HG03521 (cell line): ENCODE measurements around the gene IFI30.

Experiments used
- ATAC-seq: cut with Tn5 transposase; IDR thresholded peaks from one replicate; pipeline ENCODE4 v1.9.1; 2021; ENCODE audit warnings: mild to moderate bottlenecking, moderate library complexity; ENCODE audit not compliant: unreplicated experiment

Gene IFI30

DNA sequence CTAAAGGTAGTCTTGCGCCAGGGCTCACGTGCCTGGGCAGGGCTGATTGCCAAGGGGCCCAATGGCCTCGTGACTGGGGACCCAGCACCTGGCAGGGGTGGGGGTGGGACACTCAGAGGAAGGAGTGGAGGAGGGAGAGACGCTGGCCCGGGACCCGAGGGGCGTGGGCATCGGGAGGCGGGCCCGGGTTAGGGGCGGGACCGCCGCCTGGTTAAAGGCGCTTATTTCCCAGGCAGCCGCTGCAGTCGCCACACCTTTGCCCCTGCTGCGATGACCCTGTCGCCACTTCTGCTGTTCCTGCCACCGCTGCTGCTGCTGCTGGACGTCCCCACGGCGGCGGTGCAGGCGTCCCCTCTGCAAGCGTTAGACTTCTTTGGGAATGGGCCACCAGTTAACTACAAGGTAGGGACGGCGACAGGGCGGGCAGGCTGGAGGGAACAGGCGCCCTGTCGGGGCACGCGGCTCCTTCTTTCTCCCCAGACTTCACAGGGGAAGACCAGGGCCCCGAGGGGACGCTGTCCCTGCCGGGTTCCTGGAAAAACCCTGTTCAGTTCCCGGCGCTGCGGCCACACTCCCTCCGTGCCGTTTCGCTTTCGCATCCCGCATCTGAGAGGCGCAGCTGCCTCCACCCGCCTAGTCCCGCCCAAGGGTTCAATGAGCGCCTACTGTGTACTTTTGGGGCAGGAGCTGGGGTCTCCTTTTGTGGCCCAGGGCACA lies at the start of gene IFI30:
IFI30 (plus strand) TSS at position 242 of the 717 bp plus-strand sequence; CDS start at position 271, 29 bp downstream.
- peak; percentile 52 for ATAC-seq

DNA sequence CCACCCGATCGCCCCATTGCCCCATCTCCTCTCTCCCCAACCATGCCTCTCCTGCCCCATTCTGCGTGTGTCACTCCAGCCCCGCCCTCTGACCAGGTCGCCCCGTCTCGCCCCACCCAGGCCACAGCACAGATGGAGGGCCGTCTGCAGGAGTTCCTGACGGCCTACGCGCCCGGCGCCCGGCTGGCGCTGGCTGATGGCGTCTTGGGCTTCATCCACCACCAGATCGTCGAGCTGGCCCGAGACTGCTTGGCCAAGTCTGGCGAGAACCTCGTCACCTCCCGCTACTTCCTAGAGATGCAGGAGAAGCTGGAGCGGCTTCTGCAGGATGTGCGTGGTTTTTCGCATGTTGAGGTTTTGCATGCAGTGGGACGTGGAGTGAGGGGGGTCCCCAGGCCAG lies 49.8 kb upstream of the IFI30 start:
- ATAC-seq: no peak

DNA sequence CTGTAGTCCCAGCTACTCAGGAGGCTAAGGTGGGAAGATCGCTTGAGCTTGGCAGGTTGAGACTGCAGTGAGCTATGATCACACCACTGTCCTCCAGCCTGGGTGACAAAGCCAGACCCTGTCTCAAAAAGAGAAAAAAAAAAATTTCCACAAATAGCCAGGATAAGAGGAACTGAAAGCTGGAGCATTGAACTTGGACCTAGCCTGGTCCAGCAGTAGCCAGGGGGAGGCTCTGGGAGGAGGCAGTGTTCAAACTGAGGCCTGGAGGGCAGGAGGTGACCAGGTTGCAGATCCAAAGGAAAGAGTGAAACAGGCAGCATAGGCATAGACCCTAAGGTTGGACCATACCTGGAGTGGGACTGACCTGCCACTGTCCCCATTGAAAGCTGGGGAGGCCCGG lies 47.5 kb upstream of the IFI30 start:
- no peak for ATAC-seq

DNA sequence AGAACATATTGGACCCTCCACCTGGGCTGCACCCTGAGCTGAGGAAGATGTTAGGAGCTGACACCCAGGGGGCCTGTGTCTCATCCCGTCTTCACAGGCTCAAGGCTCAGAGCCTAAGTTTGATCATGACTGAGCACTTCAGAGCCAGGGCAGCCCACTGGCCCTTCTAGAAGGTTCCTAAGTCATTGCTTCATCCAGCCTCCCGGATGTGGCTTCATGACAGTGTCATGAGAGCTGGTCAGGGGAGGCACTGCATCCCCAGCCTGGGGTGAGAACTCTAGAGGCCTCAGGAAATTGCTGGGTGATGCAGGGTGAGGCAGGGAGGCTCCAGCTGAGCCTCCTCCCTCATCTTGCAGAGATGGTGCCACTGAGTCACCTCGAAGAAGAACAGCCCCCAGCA lies 45.6 kb upstream of the IFI30 start:
- no peak for ATAC-seq

DNA sequence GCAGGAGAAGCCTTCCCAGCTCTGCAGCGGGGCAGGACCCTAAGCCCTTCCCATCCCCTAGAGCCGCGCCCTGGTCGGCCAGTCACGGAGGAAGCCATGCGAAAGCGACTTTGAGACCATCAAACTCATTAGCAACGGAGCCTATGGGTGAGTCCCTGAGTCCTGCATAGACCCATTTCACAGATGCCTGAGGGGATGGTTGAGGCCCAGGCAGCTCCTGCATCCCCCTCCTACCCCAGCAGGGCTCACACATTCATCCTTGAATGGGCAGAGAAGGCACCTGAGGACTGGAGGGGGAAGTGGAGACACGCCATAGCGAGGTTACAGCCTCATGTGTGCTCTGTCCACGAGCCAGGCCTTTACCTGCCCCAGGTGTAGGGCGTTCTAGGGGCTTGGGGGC lies 44.8 kb upstream of the IFI30 start:
- ATAC-seq: no peak

DNA sequence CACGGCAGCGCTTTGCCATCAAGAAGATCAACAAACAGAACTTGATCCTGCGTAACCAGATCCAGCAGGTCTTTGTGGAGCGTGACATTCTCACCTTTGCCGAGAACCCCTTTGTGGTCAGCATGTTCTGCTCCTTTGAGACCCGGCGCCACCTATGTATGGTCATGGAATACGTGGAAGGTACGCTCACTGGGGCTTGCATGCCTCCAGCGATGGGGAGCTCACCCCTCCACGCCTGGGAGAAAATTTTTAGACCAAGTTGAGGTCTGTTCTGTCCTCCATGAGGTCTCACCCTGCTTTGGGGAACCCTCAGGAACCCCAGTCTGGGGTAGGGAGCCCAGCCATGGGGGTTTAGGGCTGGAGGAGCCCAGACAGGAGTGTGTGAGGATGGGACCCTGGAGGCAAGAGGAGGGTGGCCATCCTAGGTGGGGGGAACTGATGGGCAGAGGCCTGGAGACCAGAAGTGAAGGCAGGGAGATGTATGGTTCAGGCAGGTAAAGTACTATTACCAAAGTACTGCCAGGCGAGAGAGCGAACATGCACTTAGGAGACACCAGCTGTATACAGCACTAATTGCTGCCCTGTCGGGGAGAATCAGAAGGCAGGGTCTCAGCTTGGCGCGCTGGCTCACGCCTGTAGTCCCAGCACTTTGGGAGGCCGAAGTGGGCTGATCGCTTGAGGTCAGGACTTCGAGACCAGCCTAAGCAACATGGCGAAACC lies 42.9 kb upstream of the IFI30 start:
- ATAC-seq: no peak

DNA sequence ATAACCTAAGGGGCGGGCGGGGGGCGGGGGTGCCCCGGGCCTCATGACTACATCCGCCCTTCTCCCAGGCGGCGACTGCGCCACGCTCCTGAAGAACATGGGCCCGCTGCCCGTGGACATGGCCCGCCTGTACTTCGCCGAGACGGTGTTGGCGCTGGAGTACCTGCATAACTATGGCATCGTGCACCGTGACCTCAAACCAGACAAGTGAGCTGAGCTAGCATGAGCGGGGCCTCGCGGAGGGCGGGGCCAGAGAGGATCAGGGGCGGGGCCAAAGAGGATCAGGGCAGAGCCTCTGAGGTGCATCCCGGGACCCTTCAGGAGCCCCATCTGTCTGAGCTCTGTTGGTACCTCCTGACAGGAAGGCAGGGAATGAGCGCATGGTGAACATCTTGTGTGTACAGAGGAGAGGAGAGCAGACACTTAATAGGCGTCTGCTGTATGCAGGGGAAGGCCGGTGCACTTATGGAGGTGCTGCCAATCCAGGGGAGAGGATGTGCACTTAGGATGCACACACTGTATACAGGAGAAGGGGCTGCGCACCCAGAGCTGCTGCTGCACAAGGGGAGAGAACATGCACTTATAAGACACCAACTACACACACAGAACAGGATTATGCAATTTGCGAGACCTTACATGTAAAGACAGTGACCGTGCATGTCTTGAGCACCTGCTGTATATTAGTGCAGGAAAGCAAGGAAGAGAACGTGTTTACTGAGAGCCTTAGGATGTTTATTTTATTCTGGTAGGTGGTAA lies 41.6 kb upstream of the IFI30 start:
- no peak for ATAC-seq

DNA sequence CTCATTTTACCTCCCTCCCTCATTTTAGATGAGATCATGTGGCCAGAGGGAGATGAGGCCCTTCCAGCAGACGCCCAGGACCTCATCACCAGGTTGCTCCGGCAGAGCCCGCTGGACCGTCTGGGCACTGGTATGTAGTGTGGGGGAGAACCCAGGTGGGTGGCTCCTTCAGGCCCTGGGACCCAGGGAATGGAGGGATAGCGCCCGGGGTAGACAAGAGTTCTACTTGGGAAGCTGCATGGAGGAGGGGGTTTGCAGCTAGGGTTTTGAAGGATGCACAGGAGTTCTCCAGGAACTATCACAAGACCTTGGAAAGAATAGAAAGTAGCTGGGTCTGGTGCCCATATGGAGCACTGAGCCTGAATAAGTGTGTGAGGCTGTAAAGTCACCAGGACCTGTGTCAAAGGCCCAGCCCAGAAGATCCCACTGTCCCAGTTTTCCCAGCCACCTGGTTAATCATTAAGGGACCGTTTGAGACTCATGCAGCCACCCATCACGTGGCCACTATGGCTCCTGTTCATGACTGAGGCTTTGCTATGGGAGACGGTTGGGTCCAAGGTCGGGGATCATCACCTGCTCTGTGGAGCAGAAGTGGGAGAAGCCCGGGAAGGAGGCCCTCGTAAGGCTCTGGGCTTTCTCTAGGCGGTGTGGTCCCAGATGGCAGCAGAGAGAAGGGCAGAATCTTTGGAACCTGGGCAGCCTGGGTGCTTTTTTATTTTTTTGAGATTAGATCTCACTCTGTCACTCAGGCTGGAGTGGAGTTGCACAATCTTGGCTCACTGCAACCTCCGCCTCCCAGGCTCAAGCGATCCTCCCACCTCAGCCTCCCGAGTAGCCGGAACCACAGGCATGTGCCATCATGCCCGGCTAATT lies 37.7 kb upstream of the IFI30 start:
- no peak for ATAC-seq

DNA sequence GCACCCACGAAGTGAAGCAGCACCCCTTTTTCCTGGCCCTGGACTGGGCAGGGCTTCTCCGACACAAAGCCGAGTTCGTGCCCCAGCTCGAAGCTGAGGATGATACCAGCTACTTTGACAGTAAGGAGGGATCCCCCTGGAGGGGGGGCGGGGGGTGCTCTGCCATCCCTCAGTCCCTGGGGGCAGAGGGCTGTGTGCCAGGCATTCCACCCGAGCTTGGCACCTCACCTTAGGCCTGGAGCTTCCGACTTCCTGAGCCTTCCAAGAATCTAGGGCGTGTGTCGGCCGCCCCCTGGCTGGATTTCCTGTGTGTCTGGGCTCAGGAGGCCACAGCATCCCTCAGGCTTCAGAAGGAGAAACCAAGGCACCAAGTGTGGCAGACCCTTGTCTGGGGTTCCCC lies 36.4 kb upstream of the IFI30 start:
- no peak for ATAC-seq

DNA sequence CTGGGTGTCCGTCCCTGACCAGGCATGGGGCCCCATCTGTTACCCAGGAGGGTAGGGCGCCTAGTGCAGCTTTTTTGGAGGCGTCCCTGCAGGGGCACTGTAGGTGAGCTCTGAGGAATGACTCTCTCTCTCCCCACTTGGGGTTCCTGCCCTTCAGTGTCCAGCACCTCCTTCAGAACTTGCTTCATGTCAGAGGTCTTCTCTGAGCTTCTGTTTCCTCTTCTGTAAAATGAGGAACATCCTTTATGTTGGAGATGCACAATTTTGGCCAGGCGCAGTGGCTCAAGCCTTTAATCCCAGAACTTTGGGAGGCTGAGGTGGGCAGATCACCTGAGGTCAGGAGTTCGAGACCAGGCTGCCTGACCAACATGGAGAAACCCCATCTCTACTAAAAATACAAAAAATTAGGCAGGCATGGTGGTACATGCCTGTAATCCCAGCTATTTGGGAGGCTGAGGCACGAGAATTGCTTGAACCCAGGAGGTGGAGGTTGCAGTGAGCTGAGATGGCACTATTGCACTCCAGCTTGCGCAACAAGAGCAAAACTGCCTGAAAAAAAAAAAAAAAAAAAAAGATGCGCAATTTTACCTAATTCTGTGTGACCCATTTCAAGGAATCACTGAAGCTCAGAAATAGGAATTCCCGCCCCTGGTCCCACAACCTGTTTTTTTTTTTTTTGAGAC lies 35.8 kb upstream of the IFI30 start:
- no peak for ATAC-seq

DNA sequence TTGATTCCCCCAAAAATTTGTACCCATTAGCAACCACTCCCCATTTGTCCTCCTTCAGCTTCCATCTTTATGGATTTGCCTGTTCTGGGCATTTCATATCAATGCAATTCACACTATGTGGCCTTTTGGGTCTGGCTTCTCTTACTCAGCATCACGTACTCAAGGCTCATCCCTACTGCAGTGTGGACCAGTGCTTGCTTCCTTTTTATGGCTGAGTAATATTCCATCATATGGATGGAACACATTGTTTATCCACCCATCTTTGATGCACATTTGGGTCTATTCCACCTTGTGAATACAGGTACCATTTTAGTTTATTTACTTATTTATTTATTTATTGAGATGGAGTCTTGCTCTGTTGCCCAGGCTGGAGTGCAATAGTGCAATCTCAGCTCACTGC lies 33.1 kb upstream of the IFI30 start:
- ATAC-seq: no peak

DNA sequence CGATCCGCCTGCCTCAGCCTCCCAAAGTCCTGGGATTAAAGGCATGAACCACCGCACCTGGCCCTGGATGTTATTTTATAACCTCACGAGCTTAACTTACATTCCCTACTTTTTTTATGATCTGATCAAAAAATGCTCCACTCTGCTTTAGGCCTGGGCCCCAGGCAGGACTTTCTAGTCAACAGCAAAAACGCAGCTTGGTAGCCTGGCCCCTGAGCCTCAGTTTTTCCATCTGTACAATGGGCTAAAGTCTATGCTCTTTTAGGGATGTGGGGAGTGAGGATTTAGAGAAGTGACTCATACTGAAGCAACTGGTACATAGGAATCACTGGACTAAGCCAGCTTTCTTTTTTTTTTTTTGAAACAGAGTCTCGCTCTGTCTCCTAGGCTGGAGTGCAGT lies 32.6 kb upstream of the IFI30 start:
- ATAC-seq: no peak

DNA sequence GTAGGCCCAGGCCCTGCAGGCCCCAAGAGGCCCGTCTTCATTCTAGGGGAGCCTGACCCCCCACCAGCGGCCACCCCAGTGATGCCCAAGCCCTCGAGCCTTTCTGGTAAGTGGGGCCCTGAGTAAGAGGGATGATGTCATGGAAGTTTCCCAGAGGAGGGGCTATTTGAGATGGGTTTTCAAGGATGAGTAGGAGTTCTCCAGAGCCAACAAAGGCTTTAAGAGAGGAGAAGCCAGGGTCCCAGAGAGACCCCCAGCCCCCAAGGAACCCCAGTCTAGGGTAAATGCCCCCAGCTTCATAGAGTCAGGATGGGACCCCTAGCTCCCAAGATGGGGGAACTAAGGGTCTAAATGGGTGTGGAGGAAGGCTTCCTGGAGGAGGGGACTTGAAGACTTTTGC lies 29.7 kb upstream of the IFI30 start:
- no peak for ATAC-seq

DNA sequence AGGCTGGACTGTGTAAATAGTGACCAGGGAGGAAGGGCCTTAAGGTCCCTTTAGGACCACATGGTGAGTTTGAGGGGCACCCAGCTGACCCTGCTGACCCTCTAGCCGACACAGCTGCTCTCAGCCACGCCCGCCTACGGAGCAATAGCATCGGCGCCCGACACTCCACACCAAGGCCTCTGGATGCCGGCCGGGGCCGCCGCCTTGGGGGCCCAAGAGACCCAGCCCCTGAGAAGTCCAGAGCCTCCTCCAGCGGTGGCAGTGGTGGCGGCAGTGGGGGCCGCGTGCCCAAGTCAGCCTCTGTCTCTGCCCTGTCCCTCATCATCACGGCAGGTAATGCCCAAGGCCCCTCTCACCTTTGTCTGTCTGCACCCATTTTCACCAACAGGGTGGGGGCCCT lies 29.3 kb upstream of the IFI30 start:
- no peak for ATAC-seq

DNA sequence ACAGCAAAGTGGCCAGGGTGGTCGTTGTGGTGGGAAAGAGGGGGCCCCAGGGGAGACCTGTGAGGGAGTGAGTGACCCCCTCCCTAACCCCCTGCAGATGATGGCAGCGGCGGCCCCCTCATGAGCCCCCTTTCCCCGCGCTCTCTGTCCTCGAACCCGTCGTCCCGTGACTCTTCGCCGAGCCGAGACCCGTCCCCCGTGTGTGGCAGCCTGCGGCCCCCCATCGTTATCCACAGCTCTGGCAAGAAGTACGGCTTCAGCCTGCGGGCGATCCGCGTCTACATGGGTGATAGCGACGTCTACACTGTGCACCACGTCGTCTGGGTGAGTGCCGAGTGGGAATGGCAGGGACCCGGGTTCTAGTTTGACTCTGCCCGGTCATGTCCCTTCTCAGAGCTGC lies 28.7 kb upstream of the IFI30 start:
- no peak for ATAC-seq

DNA sequence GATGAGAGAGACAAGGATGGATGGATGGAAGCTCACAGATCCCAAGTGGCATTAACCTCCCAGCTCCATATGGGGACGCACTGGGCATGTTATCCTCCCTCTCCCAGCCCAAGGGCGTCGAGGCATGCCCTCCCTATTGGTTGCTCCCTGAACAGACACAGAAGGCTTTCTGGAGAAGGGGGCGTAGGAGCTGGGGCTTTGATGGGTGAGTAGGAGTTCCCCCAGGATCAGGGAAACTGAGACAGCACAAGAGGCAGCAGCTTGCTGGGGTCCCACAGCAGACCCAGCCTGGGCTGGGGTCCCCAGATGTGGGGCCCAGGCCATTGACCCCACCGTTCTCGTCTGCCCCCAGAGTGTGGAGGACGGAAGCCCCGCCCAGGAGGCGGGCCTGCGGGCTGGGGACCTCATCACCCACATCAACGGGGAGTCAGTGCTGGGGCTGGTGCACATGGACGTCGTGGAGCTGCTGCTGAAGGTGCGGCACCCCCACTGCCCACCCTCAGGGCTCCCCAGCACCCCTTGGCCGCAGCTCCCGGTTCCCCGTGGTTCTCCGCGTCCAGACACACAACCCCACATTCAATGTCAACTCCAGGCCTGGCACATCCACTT lies 28.1 kb upstream of the IFI30 start:
- ATAC-seq: no peak

DNA sequence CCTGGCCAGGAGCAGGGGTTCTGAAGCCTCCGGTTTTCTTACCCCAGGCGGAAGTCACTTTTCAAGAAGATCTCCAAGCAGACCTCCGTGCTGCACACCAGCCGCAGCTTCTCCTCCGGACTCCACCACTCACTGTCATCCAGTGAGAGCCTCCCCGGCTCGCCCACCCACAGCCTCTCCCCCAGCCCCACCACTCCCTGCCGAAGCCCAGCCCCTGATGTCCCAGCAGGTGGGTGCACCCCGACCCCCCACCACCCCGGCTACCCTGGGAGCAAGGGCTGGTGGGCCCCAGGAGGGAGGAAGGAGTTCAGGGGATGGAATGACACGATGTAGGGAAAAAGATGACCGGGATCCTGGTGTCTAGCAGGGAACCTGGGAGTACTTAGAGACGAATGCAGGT lies 26.2 kb upstream of the IFI30 start:
- ATAC-seq: no peak

DNA sequence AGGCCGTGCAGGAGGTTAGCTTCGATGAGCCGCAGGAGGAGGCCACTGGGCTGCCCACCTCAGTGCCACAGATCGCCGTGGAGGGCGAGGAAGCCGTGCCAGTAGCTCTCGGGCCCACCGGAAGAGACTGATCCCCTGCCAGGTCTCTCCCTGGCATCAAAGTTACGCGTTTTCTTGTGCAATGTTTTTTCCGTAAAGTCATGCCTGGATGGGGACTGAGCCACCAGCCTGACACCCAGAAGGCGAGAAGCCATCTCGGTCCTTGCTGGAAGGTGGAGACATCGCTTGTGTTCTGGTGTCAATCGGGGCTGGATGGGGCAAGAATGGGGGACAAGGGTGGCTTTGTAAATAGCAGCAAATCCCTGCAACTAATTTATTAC lies 24.0 kb upstream of the IFI30 start:
- no peak for ATAC-seq

DNA sequence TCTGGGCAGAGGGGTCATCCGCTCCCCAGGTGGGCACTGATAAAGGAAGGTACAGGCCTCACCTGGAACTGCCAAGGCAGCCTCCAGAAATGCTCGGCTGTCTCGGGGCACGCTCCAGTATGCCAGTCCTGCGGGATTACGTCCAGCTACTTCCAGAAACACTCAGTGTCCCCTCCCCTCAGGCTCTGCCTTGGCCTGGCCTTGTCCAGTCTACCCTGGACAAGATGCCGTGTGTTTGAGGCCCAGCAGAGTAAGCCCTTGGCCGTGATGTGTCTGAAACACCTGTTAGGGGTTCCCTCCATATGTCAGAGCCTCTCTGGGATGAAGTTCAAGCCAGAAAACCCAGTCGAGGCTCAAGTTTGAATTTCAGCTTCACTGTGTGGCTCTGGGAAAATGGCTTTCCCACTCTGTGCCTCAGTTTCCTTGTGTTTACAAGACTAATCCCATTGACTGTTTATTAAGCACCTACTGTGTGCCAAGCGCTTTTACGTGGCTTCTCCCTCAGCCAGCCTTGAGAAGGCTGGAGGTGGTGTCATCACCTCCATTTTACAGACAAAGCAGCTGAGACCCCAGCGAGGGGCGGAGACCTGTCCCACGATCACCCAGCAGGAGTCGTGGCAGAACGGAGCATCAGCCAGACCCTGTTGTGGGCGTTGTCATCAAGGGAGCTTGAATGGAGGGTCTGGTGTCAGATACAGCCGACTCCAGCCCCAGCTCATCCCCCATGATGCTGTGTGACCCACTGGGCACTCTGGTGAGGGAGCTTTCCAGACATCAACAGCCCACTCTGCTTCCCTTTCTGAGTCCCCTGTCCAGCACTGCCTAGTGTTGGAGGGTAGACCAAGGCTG lies 22.6 kb upstream of the IFI30 start:
- ATAC-seq: no peak
